ENCODE data around the gene USP36. TPM values are rescaled to one million over a fixed set of nuclear protein-coding genes. Genes with fewer than 3 reads are reported as not detected.
A peak's percentile ranks its signal among the peaks of the same experiment; 100 is the strongest.

Gene USP36
- total RNA-seq, 1 experiment from 2014 or later: 103 TPM

GRCh38 chr17:78883089-78883532, 42.5 kb upstream of the USP36 start:
- H3K9me3 Mint-ChIP-seq (ENCODE audit: unreplicated experiment): no peaks in the 10 kb centered on the region
- peaks cover 19% of the 10 kb centered on the region for H3K4me1 Mint-ChIP-seq (ENCODE audit: low read depth, unreplicated experiment)
- H3K4me3 Mint-ChIP-seq (ENCODE audit: unreplicated experiment): peak overlapping the region; percentile 68
- CTCF ChIA-PET: interaction anchor here (0.7 to 2.2 kb wide), 4 partner anchors 16 to 88 kb away, joined by 3 to 13 read pairs (median 8); no protein-coding TSS in a partner anchor
- H3K27me3 ChIP-seq (replicated peaks; ENCODE audit: control insufficient read depth, insufficient read depth, low read length): no peaks in the 10 kb centered on the region
- no peaks in the 10 kb centered on the region for H3K9me3 ChIP-seq
- POLR2A ChIA-PET: interaction anchor here (0.5 to 1.3 kb wide), 3 partner anchors 16 to 58 kb away, joined by 4 to 6 read pairs (median 6); no protein-coding TSS in a partner anchor
- BruUV-seq (replicated peaks): no TSS peak
- no peak overlapping the region for H3K4me3 ChIP-seq (ENCODE audit: low read depth, low read length)
- TF ChIP-seq, protein P1, sequence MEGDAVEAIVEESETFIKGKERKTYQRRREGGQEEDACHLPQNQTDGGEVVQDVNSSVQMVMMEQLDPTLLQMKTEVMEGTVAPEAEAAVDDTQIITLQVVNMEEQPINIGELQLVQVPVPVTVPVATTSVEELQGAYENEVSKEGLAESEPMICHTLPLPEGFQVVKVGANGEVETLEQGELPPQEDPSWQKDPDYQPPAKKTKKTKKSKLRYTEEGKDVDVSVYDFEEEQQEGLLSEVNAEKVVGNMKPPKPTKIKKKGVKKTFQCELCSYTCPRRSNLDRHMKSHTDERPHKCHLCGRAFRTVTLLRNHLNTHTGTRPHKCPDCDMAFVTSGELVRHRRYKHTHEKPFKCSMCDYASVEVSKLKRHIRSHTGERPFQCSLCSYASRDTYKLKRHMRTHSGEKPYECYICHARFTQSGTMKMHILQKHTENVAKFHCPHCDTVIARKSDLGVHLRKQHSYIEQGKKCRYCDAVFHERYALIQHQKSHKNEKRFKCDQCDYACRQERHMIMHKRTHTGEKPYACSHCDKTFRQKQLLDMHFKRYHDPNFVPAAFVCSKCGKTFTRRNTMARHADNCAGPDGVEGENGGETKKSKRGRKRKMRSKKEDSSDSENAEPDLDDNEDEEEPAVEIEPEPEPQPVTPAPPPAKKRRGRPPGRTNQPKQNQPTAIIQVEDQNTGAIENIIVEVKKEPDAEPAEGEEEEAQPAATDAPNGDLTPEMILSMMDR (IDR thresholded peaks at IDR 0.05; ENCODE audit: insufficient read depth in 1 of 2, low read depth in 1 of 2, low read length in 1 of 2, severe bottlenecking in 1 of 2, unreplicated experiment in 1 of 2): no peak
- DNase-seq: peak in 1 of 2 experiments; percentile 91
- H3K4me1 ChIP-seq: peaks cover 40% of the 10 kb centered on the region
- peaks cover 50% of the 10 kb centered on the region for H3K36me3 Mint-ChIP-seq (ENCODE audit: insufficient read depth, unreplicated experiment)
- H3K27ac Mint-ChIP-seq (ENCODE audit: unreplicated experiment): peak overlapping the region; percentile 96
- H3K27me3 Mint-ChIP-seq (ENCODE audit: insufficient read depth, unreplicated experiment): no peaks in the 10 kb centered on the region
- intact Hi-C loops (cut with micrococcal nuclease; ENCODE audit: unreplicated experiment): loop anchor here (1.0 to 2.0 kb wide), 4 partner anchors 16 to 79 kb away; partner anchors contain the start of gene TIMP2
- H3K36me3 ChIP-seq (ENCODE audit: control insufficient read depth, insufficient read depth, low read length): no peaks in the 10 kb centered on the region; the same call in 1 of the 2 replicates

DNA sequence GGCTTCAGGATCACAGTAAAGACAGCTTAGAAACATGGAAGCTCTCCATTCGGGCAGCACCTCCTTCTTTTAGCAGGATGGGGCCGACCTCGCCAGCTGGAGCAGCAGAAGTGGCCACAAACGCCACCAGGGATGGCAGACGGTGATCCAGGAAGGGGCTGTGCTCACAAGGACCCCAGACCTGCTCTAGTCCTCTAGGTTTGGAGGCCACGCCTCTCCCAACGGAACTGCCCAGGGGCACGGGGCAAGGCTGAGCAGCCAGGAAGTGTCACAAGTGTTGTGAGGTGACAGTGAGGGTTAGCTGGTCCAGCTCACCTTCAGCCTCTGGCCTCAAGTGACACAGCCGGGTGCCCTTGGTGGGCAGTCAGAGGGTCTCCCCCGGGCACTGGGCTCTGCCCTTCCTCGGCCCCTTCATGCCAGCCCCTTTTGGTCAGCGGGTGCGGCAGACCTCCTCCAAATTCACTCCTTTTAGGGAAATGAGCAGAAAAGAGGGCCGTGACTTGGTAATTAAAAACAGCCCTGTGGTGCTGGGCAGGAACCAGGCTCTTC, 42.0 kb upstream of the USP36 start:
- no peaks in the 10 kb centered on the region; the same call in 1 of the 2 replicates for H3K36me3 ChIP-seq (ENCODE audit: control insufficient read depth, insufficient read depth, low read length)
- DNase-seq: peak in 1 of 2 experiments; percentile 30
- TF ChIP-seq, protein P1 (IDR thresholded peaks at IDR 0.05; ENCODE audit: insufficient read depth in 1 of 2, low read depth in 1 of 2, low read length in 1 of 2, severe bottlenecking in 1 of 2, unreplicated experiment in 1 of 2): no peak
- Mint-ChIP-seq H3K9me3 (ENCODE audit: unreplicated experiment) (no peaks in the 10 kb centered on the region), H3K4me3 (ENCODE audit: unreplicated experiment) (peak overlapping the region; percentile 68), H3K36me3 (ENCODE audit: insufficient read depth, unreplicated experiment) (peaks cover 46% of the 10 kb centered on the region), H3K4me1 (ENCODE audit: low read depth, unreplicated experiment) (peaks cover 19% of the 10 kb centered on the region), H3K27ac (ENCODE audit: unreplicated experiment) (peak overlapping the region; percentile 96), H3K27me3 (ENCODE audit: insufficient read depth, unreplicated experiment) (no peaks in the 10 kb centered on the region)
- BruUV-seq (replicated peaks): TSS peak; percentile 89
- ChIA-PET CTCF (interaction anchor here (0.6 to 2.2 kb wide), 2 partner anchors 17 to 44 kb away, joined by 3 to 12 read pairs; no protein-coding TSS in a partner anchor), POLR2A (no interaction called here)
- H3K4me3 ChIP-seq (ENCODE audit: low read depth, low read length): no peak overlapping the region
- intact Hi-C loops (cut with micrococcal nuclease; ENCODE audit: unreplicated experiment): loop anchor here (1.0 to 2.0 kb wide), 4 partner anchors 17 to 80 kb away; partner anchors contain the start of gene TIMP2
- H3K4me1 ChIP-seq: peaks cover 40% of the 10 kb centered on the region
- H3K9me3 ChIP-seq: no peaks in the 10 kb centered on the region
- no peaks in the 10 kb centered on the region for H3K27me3 ChIP-seq (replicated peaks; ENCODE audit: control insufficient read depth, insufficient read depth, low read length)

GRCh38 chr17:78879635-78880186, 39.1 kb upstream of the USP36 start:
- TF ChIP-seq, protein P1 (IDR thresholded peaks at IDR 0.05; ENCODE audit: insufficient read depth in 1 of 2, low read depth in 1 of 2, low read length in 1 of 2, severe bottlenecking in 1 of 2, unreplicated experiment in 1 of 2): no peak
- no peak for DNase-seq
- intact Hi-C loops (cut with micrococcal nuclease; ENCODE audit: unreplicated experiment): no loop called here
- H3K4me1 ChIP-seq: peaks cover 30% of the 10 kb centered on the region
- H3K27ac Mint-ChIP-seq (ENCODE audit: unreplicated experiment): no peak overlapping the region
- no peak overlapping the region for H3K4me3 Mint-ChIP-seq (ENCODE audit: unreplicated experiment)
- H3K27me3 Mint-ChIP-seq (ENCODE audit: insufficient read depth, unreplicated experiment): no peaks in the 10 kb centered on the region
- no peaks in the 10 kb centered on the region for H3K9me3 ChIP-seq
- POLR2A ChIA-PET: no interaction called here
- H3K4me1 Mint-ChIP-seq (ENCODE audit: low read depth, unreplicated experiment): peaks cover 23% of the 10 kb centered on the region
- peaks cover 49% of the 10 kb centered on the region for H3K36me3 Mint-ChIP-seq (ENCODE audit: insufficient read depth, unreplicated experiment)
- CTCF ChIA-PET: no interaction called here
- BruUV-seq (replicated peaks): no TSS peak
- no peaks in the 10 kb centered on the region for H3K27me3 ChIP-seq (replicated peaks; ENCODE audit: control insufficient read depth, insufficient read depth, low read length)
- no peaks in the 10 kb centered on the region; the same call in 1 of the 2 replicates for H3K36me3 ChIP-seq (ENCODE audit: control insufficient read depth, insufficient read depth, low read length)
- H3K9me3 Mint-ChIP-seq (ENCODE audit: unreplicated experiment): no peaks in the 10 kb centered on the region
- H3K4me3 ChIP-seq (ENCODE audit: low read depth, low read length): no peak overlapping the region
